A549 (cell line): ENCODE results near the gene SH3BP5L. TPM values are rescaled to one million over a fixed set of nuclear protein-coding genes. Genes with fewer than 3 reads are reported as not detected.

ENCODE experiments used
- ATAC-seq, 2 experiments: fragments of 200-7000 bp in 1 of 2; fragments of >200 bp in 1 of 2; cut with Nextera tagmentation in 1 of 2; cut with Tn5 transposase in 1 of 2; 3 replicates each; pipeline versions ENCODE4 v1.8.0 to v1.9.1; 2018 to 2020; ENCODE audit warnings: mild to moderate bottlenecking in 1 of 2, moderate library complexity in 1 of 2
- CTCF ChIA-PET: fragments of 300-600 bp; sonication (Branson Sonifier 250); formaldehyde crosslinking; extraction: SDS; loops from one replicate; lab custom pipeline; 2021; ENCODE audit warnings: antibody characterized with exemption, inconsistent platforms; lab: Yijun Ruan, JAX
- POLR2A ChIA-PET: fragments of 350-600 bp; formaldehyde crosslinking; extraction: SDS; loops from one replicate; lab custom pipeline; 2021; ENCODE audit warnings: antibody characterized with exemption, inconsistent platforms; lab: Yijun Ruan, JAX
- DNase-seq, 2 experiments: peaks; one replicate each; pipeline versions ENCODE4 v3.0.0 to v3.0.0-alpha.2; 2011 to 2016; ENCODE audit warnings: low read depth in 1 of 2, low spot score in 1 of 2
- FAIRE-seq: peaks from 2 replicates; lab custom pipeline; 2011; peaks lifted over from hg19 to GRCh38; lab: Jason Lieb, UNC
- H3K27ac ChIP-seq, 2 experiments: fragments of >200 bp; sonication (Bioruptor Twin); formaldehyde crosslinking; 3 replicates each; pipeline ENCODE4 v1.5.1; 2016 to 2017
- H3K4me1 ChIP-seq: fragments of >200 bp; sonication (Bioruptor Twin); formaldehyde crosslinking; 3 replicates; pipeline ENCODE4 v1.6.1; 2016
- H3K4me2 ChIP-seq: fragments of >200 bp; sonication (Bioruptor Twin); formaldehyde crosslinking; 3 replicates; pipeline ENCODE4 v1.6.1; 2016
- H3K4me3 ChIP-seq: fragments of >200 bp; sonication (Bioruptor Twin); formaldehyde crosslinking; 3 replicates; pipeline ENCODE4 v1.5.1; 2016
- H3K9me3 ChIP-seq: fragments of >200 bp; sonication (Bioruptor Twin); formaldehyde crosslinking; 3 replicates; pipeline ENCODE4 v1.6.1; 2016
- BCL3 ChIP-seq: fragments of >200 bp; sonication (Bioruptor Twin); formaldehyde crosslinking; IDR thresholded peaks from 3 replicates; pipeline ENCODE4 v1.6.1; 2016
- BHLHE40 ChIP-seq: IDR thresholded peaks from 2 replicates; pipeline ENCODE4 v1.6.1; 2012; ENCODE audit warnings: low read depth, low read length, inconsistent platforms
- CBX8 ChIP-seq: fragments of 200-600 bp; sonication (generic); IDR thresholded peaks from 2 replicates; pipeline ENCODE4 v1.6.1; 2016
- CEBPB ChIP-seq, 2 experiments: fragments of >200 bp in 1 of 2; sonication (Bioruptor Twin) in 1 of 2; formaldehyde crosslinking in 1 of 2; IDR thresholded peaks; 2 replicates each; pipeline ENCODE4 v1.6.1; 2012 to 2016
- CHD4 ChIP-seq: fragments of 200-600 bp; sonication (generic); IDR thresholded peaks from 2 replicates; pipeline ENCODE4 v1.6.1; 2016; ENCODE audit warnings: antibody characterized with exemption, mild to moderate bottlenecking, borderline replicate concordance
- CTCF ChIP-seq: fragments of >200 bp; sonication (Bioruptor Twin); formaldehyde crosslinking; IDR thresholded peaks from 3 replicates; pipeline ENCODE4 v1.5.1; 2016
- EHF ChIP-seq: fragments of 250-450 bp; sonication (Bioruptor Pico); IDR thresholded peaks from 2 replicates; pipeline ENCODE4 v1.5.0; 2020; ENCODE audit warnings: mild to moderate bottlenecking
- EHMT2 ChIP-seq: fragments of 200-600 bp; sonication (generic); IDR thresholded peaks from 2 replicates; pipeline ENCODE4 v1.6.1; 2016; ENCODE audit warnings: antibody characterized with exemption, low read depth, mild to moderate bottlenecking, moderate library complexity
- EP300 ChIP-seq, 2 experiments: fragments of >200 bp; sonication (Bioruptor Twin); formaldehyde crosslinking; IDR thresholded peaks; 2 replicates in 1 of 2; 3 replicates in 1 of 2; pipeline ENCODE4 v1.6.1; 2016 to 2017
- ESRRA ChIP-seq: fragments of 150-350 bp; IDR thresholded peaks from 2 replicates; pipeline ENCODE4 v1.6.1; 2014; ENCODE audit warnings: mild to moderate bottlenecking, low read length, borderline replicate concordance
- FOSB ChIP-seq: fragments of 250-450 bp; sonication (Bioruptor Pico); IDR thresholded peaks from 2 replicates; pipeline ENCODE4 v1.5.0; 2020; ENCODE audit warnings: mild to moderate bottlenecking, moderate library complexity
- FOSL2 ChIP-seq, 2 experiments: fragments of 450-650 bp in 1 of 2; fragments of >200 bp in 1 of 2; sonication (Bioruptor Twin) in 1 of 2; formaldehyde crosslinking; IDR thresholded peaks; 2 replicates each; pipeline versions ENCODE4 v1.5.0 to v1.6.1; 2016 to 2020; ENCODE audit warnings: mild to moderate bottlenecking in 1 of 2, moderate library complexity in 1 of 2
- FOXS1 ChIP-seq: fragments of 250-450 bp; sonication (Bioruptor Pico); IDR thresholded peaks from 2 replicates; pipeline ENCODE4 v1.5.0; 2020; ENCODE audit warnings: mild to moderate bottlenecking, moderate library complexity
- HMGXB4 ChIP-seq: fragments of 250-450 bp; sonication (Bioruptor Pico); IDR thresholded peaks from 2 replicates; pipeline ENCODE4 v1.5.0; 2021; ENCODE audit warnings: mild to moderate bottlenecking, moderate library complexity, borderline replicate concordance
- HOXB5 ChIP-seq: fragments of 250-450 bp; sonication (Bioruptor Pico); IDR thresholded peaks from 2 replicates; pipeline ENCODE4 v1.5.0; 2020; ENCODE audit warnings: mild to moderate bottlenecking, moderate library complexity
- JUN ChIP-seq, 2 experiments: fragments of >200 bp; sonication (Bioruptor Twin); formaldehyde crosslinking; IDR thresholded peaks; 2 replicates in 1 of 2; 3 replicates in 1 of 2; pipeline ENCODE4 v1.6.1; 2016 to 2017
- JUNB ChIP-seq: fragments of >200 bp; sonication (Bioruptor Twin); formaldehyde crosslinking; IDR thresholded peaks from 2 replicates; pipeline ENCODE4 v1.6.1; 2016
- KDM1A ChIP-seq: fragments of 200-600 bp; sonication (generic); IDR thresholded peaks from 2 replicates; pipeline ENCODE4 v1.6.1; 2016; ENCODE audit warnings: low read depth, mild to moderate bottlenecking
- MAX ChIP-seq: IDR thresholded peaks from 2 replicates; pipeline ENCODE4 v1.6.1; 2012
- MYC ChIP-seq: IDR thresholded peaks from 2 replicates; pipeline ENCODE4 v1.6.1; 2012; ENCODE audit warnings: mild to moderate bottlenecking, inconsistent platforms, low read length, improper control_type of control experiment, borderline replicate concordance
- NFE2L2 ChIP-seq: fragments of 150-350 bp; conservative IDR thresholded peaks from 2 replicates; pipeline ENCODE4 v1.6.1; 2014; ENCODE audit warnings: low read length
- NPAS2 ChIP-seq: fragments of 250-450 bp; sonication (Bioruptor Pico); IDR thresholded peaks from 2 replicates; pipeline ENCODE4 v1.8.0; 2022; ENCODE audit warnings: mild to moderate bottlenecking, moderate library complexity, borderline replicate concordance
- PHF8 ChIP-seq: fragments of 200-600 bp; sonication (generic); IDR thresholded peaks from 2 replicates; pipeline ENCODE4 v1.6.1; 2016; ENCODE audit warnings: low read depth, mild to moderate bottlenecking, antibody characterized with exemption, moderate library complexity, borderline replicate concordance
- POLR2A ChIP-seq: IDR thresholded peaks from 2 replicates; pipeline ENCODE4 v1.6.1; 2012; ENCODE audit warnings: mild to moderate bottlenecking, low read length
- POLR2AphosphoS2 ChIP-seq: conservative IDR thresholded peaks from 2 replicates; pipeline ENCODE4 v1.6.1; 2012; ENCODE audit warnings: low read length, improper control_type of control experiment, inconsistent platforms
- RAD21 ChIP-seq, 2 experiments: fragments of >200 bp in 1 of 2; sonication (Bioruptor Twin) in 1 of 2; formaldehyde crosslinking in 1 of 2; IDR thresholded peaks in 1 of 2; conservative IDR thresholded peaks in 1 of 2; 2 replicates in 1 of 2; 3 replicates in 1 of 2; pipeline ENCODE4 v1.6.1; 2012 to 2018; ENCODE audit warnings: inconsistent platforms in 1 of 2
- RCOR1 ChIP-seq: fragments of 150-350 bp; IDR thresholded peaks from 2 replicates; pipeline ENCODE4 v1.6.1; 2014; ENCODE audit warnings: antibody characterized with exemption, low read length, low read depth
- RFX5 ChIP-seq: fragments of 450-650 bp; IDR thresholded peaks from 2 replicates; pipeline ENCODE4 v1.7.1; 2014; ENCODE audit warnings: antibody characterized with exemption, mild to moderate bottlenecking, moderate library complexity
- ZC3H11A ChIP-seq: fragments of 450-650 bp; IDR thresholded peaks from 2 replicates; pipeline ENCODE4 v1.6.1; 2014; ENCODE audit warnings: antibody characterized with exemption, mild to moderate bottlenecking
- ZFP36 ChIP-seq: fragments of 450-650 bp; IDR thresholded peaks from 2 replicates; pipeline ENCODE4 v1.6.1; 2014; ENCODE audit warnings: borderline replicate concordance; ENCODE audit not compliant: partially characterized antibody
- WGBS: methylation state at CpG from one replicate; pipeline ENCODE4 v1.1.6; 2017; ENCODE audit errors: missing lambda C conversion rate; 5-methylcytosine and 5-hydroxymethylcytosine counted together
- polyA plus RNA-seq, 4 experiments: library from polyadenylated mRNA; depleted of rRNA in 3 of 4; stranded (reverse); fragments of >200 nt; fragmentation: RNase III in 1 of 4; extraction: RNeasy Plus Mini Kit Qiagen cat#74134 plus additional on column Dnase treatment in 1 of 4; gene quantifications; 2 replicates in 3 of 4; 3 replicates in 1 of 4; pipeline ENCODE4 v1.2.3, GENCODE V29; 2011 to 2017
- TF ChIP-seq, protein P1 (sequence below): fragments of 200-600 bp; sonication (generic); IDR thresholded peaks from 2 replicates; pipeline ENCODE4 v1.6.1; 2016; ENCODE audit warnings: antibody characterized with exemption, mild to moderate bottlenecking, moderate library complexity

Gene SH3BP5L
- polyA plus RNA-seq, 2 of the 4 experiments (the other 2 are of a cell fraction): 10.9 to 15.8 TPM

GRCh38 chr1:248838357-248839167 is 12.8 kb upstream of the SH3BP5L start:
- Histone ChIP-seq H3K4me2 (peak overlapping the region; percentile 59), H3K27ac (peak overlapping the region; percentile 94 to 95), H3K4me3 (peak overlapping the region; percentile 88), H3K9me3 (no peaks in the 10 kb centered on the region), H3K4me1 (peaks cover 10% of the 10 kb centered on the region; the same call in 2 of the 3 replicates)
- FAIRE-seq (no peak), DNase-seq (peak; percentile 71 to 89), ATAC-seq (peak; percentile 86)
- CTCF ChIA-PET: interaction anchor here (1.2 to 6.7 kb wide), 4 partner anchors 11 to 34 kb away, joined by 4 to 48 read pairs (median 25); partner anchors contain the start of genes SH3BP5L and ZNF692
- 4% methylated on average over 20 of the region's 82 CpGs for WGBS
- POLR2A ChIA-PET: interaction anchor here (0.6 to 3.5 kb wide), 10 partner anchors 9 to 88 kb away, joined by 3 to 60 read pairs (median 6); partner anchors contain the start of genes PGBD2, SH3BP5L and ZNF692
- TF ChIP-seq MAX (no peak), CBX8 (no peak), ZC3H11A (no peak), EP300 (IDR thresholded peaks at IDR 0.05) (no peak), PHF8 (peak; percentile 88), EHMT2 (no peak), JUNB (no peak), BHLHE40 (no peak), KDM1A (no peak), RFX5 (peak; percentile 100), POLR2A (peak; percentile 69), NPAS2 (CRISPR knock-in tag) (no peak), CHD4 (no peak), CEBPB (IDR thresholded peaks at IDR 0.05) (no peak), FOSL2 (IDR thresholded peaks at IDR 0.05) (no peak), FOSL2 (CRISPR knock-in tag; IDR thresholded peaks at IDR 0.05) (no peak), JUN (IDR thresholded peaks at IDR 0.05) (peak in 1 of 2 experiments; percentile 88; a peak in 3 of 5 replicates), FOXS1 (no peak), POLR2AphosphoS2 (no peak), BCL3 (peak; percentile 67; the same call in 1 of the 3 replicates), NFE2L2 (no peak), ESRRA (no peak), EHF (no peak), HMGXB4 (CRISPR knock-in tag) (peak; percentile 47; the same call in 1 of the 2 replicates), RCOR1 (no peak), FOSB (CRISPR knock-in tag) (no peak), HOXB5 (CRISPR knock-in tag) (no peak), ZFP36 (no peak), CTCF (no peak), MYC (no peak), RAD21 (conservative IDR thresholded peaks at IDR 0.05 in 1 of 2, IDR thresholded peaks at IDR 0.05 in 1 of 2) (no peak)
- TF ChIP-seq, protein P1, sequence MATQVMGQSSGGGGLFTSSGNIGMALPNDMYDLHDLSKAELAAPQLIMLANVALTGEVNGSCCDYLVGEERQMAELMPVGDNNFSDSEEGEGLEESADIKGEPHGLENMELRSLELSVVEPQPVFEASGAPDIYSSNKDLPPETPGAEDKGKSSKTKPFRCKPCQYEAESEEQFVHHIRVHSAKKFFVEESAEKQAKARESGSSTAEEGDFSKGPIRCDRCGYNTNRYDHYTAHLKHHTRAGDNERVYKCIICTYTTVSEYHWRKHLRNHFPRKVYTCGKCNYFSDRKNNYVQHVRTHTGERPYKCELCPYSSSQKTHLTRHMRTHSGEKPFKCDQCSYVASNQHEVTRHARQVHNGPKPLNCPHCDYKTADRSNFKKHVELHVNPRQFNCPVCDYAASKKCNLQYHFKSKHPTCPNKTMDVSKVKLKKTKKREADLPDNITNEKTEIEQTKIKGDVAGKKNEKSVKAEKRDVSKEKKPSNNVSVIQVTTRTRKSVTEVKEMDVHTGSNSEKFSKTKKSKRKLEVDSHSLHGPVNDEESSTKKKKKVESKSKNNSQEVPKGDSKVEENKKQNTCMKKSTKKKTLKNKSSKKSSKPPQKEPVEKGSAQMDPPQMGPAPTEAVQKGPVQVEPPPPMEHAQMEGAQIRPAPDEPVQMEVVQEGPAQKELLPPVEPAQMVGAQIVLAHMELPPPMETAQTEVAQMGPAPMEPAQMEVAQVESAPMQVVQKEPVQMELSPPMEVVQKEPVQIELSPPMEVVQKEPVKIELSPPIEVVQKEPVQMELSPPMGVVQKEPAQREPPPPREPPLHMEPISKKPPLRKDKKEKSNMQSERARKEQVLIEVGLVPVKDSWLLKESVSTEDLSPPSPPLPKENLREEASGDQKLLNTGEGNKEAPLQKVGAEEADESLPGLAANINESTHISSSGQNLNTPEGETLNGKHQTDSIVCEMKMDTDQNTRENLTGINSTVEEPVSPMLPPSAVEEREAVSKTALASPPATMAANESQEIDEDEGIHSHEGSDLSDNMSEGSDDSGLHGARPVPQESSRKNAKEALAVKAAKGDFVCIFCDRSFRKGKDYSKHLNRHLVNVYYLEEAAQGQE: peak; percentile 36; the same call in 1 of the 2 replicates
